ENCODE data around the gene TECR. TPM values are rescaled to one million over a fixed set of nuclear protein-coding genes. Genes with fewer than 3 reads are reported as not detected.

TECR gene
- total and polyA plus RNA-seq, 2 of the 13 experiments (the other 11 are each of a cell fraction or from before 2014, with no cell fraction given): 54.9 to 121 TPM

DNA sequence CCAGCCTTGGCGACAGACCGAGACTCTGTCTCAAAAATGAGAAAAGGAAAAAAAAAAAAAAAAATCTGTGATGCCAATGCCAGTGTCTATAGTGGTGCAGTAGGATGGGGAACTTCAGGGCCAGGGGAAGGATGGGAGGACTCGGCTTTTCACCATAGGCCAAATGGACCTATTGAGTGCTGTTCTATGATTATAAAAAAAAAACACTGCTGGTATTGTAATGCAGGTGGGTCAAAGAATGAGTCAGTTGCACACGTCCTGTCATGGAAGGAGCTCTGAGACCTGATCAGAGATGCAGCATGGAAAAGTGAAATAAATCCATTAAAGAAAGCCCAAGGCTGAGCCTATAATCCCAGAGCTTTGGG lies 18.2 kb upstream of the TECR start:
- WGBS (ENCODE audit: low lambda C conversion rate): 30% methylated on average over 4 of the region's 4 CpGs
- POLR2A ChIA-PET: interaction anchor here (1.1 to 5.7 kb wide), 2 partner anchors 13 to 25 kb away, joined by 3 to 38 read pairs; partner anchors contain the start of gene GIPC1
- CTCF ChIA-PET (ENCODE audit: low intra/inter-chr PET ratio, low total read pairs): no interaction called here
- ATAC-seq (no peak), FAIRE-seq (no peak), DNase-seq (ENCODE audit: low spot score) (no peak)
- Histone ChIP-seq H4K20me1 (ENCODE audit: insufficient read depth, low read length) (peaks cover 22% of the 10 kb centered on the region), H3K9me3 (ENCODE audit: low read length) (no peaks in the 10 kb centered on the region), H3K4me1 (ENCODE audit: insufficient read depth, low read length) (peaks cover 98% of the 10 kb centered on the region), H3K27me3 (ENCODE audit: control insufficient read depth in 1 of 2, insufficient read depth in 2 of 2, low read length in 2 of 2) (no peaks in the 10 kb centered on the region), H3K79me2 (ENCODE audit: insufficient read depth, low read length) (peaks cover 21% of the 10 kb centered on the region), H2AFZ (ENCODE audit: low read length) (no peak overlapping the region), H3K27ac (ENCODE audit: extremely low read length, insufficient read depth, low read length) (no peak overlapping the region), H3K9ac (ENCODE audit: insufficient read depth, low read depth, low read length) (no peak overlapping the region), H3K4me2 (ENCODE audit: low read depth, low read length) (peak overlapping the region; percentile 73), H3K4me3 (replicated peaks in 1 of 3; ENCODE audit: insufficient read depth in 1 of 3, low read depth in 2 of 3, low read length in 3 of 3) (peak overlapping the region in 2 of 3 experiments; percentile 30 to 47; a peak in 1 of 6 replicates), H3K36me3 (replicated peaks in 1 of 2; ENCODE audit: control insufficient read depth in 1 of 2, insufficient read depth in 2 of 2, low read length in 2 of 2) (peaks cover 9 to 22% of the 10 kb centered on the region in 2 experiments)
- no TSS peak for BruUV-seq (replicated peaks)
- intact Hi-C loops (cut with micrococcal nuclease; ENCODE audit: unreplicated experiment) (no loop called here), in situ Hi-C loops (cut with HindIII; ENCODE audit: extremely low pct_ligation_motif_present, low pct_unique_long_range_greater_than_20kb) (no loop called here)
- TF ChIP-seq NR2F2 (IDR thresholded peaks at IDR 0.05; ENCODE audit: borderline replicate concordance, low read depth) (no peak), ZC3H4 (CRISPR knock-in tag; IDR thresholded peaks at IDR 0.05; ENCODE audit: borderline replicate concordance) (no peak), ZKSCAN5 (CRISPR knock-in tag; IDR thresholded peaks at IDR 0.05) (no peak), HNRNPK (IDR thresholded peaks at IDR 0.05; ENCODE audit: low read depth, low read length, poor library complexity, severe bottlenecking) (no peak), SPEN (CRISPR knock-in tag; IDR thresholded peaks at IDR 0.05; ENCODE audit: low read depth) (no peak), ZNF546 (CRISPR knock-in tag; conservative IDR thresholded peaks at IDR 0.05) (no peak), ZNF124 (CRISPR knock-in tag; IDR thresholded peaks at IDR 0.05) (no peak), ZNF10 (CRISPR knock-in tag; IDR thresholded peaks at IDR 0.05; ENCODE audit: borderline replicate concordance, low read depth) (no peak), ZBTB1 (CRISPR knock-in tag; IDR thresholded peaks at IDR 0.05; ENCODE audit: borderline replicate concordance) (no peak), ZNF703 (CRISPR knock-in tag; IDR thresholded peaks at IDR 0.05; ENCODE audit: borderline replicate concordance) (no peak), RARG (CRISPR knock-in tag; IDR thresholded peaks at IDR 0.05; ENCODE audit: low read depth) (no peak), ZNF451 (CRISPR knock-in tag; IDR thresholded peaks at IDR 0.05) (no peak)
- TF ChIP-seq, protein P1, sequence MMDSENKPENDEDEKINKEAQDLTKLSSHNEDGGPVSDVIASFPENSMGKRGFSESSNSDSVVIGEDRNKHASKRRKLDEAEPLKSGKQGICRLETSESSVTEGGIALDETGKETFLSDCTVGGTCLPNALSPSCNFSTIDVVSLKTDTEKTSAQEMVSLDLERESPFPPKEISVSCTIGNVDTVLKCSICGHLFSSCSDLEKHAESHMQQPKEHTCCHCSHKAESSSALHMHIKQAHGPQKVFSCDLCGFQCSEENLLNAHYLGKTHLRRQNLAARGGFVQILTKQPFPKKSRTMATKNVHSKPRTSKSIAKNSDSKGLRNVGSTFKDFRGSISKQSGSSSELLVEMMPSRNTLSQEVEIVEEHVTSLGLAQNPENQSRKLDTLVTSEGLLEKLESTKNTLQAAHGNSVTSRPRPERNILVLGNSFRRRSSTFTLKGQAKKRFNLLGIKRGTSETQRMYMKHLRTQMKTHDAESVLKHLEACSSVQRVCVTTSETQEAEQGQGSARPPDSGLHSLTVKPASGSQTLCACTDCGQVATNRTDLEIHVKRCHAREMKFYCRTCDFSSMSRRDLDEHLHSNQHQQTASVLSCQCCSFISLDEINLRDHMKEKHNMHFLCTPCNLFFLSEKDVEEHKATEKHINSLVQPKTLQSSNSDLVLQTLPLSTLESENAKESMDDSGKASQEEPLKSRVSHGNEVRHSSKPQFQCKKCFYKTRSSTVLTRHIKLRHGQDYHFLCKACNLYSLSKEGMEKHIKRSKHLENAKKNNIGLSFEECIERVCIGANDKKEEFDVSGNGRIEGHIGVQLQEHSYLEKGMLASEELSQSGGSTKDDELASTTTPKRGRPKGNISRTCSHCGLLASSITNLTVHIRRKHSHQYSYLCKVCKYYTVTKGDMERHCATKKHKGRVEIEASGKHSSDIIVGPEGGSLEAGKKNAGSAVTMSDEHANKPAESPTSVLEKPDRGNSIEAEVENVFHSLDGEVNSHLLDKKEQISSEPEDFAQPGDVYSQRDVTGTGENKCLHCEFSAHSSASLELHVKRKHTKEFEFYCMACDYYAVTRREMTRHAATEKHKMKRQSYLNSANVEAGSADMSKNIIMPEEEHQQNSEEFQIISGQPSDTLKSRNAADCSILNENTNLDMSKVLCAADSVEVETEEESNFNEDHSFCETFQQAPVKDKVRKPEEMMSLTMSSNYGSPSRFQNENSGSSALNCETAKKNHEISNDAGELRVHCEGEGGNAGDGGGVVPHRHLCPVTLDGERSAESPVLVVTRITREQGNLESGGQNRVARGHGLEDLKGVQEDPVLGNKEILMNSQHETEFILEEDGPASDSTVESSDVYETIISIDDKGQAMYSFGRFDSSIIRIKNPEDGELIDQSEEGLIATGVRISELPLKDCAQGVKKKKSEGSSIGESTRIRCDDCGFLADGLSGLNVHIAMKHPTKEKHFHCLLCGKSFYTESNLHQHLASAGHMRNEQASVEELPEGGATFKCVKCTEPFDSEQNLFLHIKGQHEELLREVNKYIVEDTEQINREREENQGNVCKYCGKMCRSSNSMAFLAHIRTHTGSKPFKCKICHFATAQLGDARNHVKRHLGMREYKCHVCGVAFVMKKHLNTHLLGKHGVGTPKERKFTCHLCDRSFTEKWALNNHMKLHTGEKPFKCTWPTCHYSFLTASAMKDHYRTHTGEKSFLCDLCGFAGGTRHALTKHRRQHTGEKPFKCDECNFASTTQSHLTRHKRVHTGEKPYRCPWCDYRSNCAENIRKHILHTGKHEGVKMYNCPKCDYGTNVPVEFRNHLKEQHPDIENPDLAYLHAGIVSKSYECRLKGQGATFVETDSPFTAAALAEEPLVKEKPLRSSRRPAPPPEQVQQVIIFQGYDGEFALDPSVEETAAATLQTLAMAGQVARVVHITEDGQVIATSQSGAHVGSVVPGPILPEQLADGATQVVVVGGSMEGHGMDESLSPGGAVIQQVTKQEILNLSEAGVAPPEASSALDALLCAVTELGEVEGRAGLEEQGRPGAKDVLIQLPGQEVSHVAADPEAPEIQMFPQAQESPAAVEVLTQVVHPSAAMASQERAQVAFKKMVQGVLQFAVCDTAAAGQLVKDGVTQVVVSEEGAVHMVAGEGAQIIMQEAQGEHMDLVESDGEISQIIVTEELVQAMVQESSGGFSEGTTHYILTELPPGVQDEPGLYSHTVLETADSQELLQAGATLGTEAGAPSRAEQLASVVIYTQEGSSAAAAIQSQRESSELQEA (CRISPR knock-in tag; IDR thresholded peaks at IDR 0.05; ENCODE audit: not compliant biosample characterization): no peak
- TF ChIP-seq, protein P2, sequence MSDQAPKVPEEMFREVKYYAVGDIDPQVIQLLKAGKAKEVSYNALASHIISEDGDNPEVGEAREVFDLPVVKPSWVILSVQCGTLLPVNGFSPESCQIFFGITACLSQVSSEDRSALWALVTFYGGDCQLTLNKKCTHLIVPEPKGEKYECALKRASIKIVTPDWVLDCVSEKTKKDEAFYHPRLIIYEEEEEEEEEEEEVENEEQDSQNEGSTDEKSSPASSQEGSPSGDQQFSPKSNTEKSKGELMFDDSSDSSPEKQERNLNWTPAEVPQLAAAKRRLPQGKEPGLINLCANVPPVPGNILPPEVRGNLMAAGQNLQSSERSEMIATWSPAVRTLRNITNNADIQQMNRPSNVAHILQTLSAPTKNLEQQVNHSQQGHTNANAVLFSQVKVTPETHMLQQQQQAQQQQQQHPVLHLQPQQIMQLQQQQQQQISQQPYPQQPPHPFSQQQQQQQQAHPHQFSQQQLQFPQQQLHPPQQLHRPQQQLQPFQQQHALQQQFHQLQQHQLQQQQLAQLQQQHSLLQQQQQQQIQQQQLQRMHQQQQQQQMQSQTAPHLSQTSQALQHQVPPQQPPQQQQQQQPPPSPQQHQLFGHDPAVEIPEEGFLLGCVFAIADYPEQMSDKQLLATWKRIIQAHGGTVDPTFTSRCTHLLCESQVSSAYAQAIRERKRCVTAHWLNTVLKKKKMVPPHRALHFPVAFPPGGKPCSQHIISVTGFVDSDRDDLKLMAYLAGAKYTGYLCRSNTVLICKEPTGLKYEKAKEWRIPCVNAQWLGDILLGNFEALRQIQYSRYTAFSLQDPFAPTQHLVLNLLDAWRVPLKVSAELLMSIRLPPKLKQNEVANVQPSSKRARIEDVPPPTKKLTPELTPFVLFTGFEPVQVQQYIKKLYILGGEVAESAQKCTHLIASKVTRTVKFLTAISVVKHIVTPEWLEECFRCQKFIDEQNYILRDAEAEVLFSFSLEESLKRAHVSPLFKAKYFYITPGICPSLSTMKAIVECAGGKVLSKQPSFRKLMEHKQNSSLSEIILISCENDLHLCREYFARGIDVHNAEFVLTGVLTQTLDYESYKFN (CRISPR knock-in tag; conservative IDR thresholded peaks at IDR 0.05): no peak
